PC-9 (cell line): Measurements from ENCODE around the gene LYSMD1. TPM values are rescaled to one million over a fixed set of nuclear protein-coding genes. Genes with fewer than 3 reads are reported as not detected.
"Not testable (repeated sequence)": the region's sequence is repeated elsewhere in the genome, so short reads cannot be mapped to it uniquely, and the experiment has no call there.

Experiments used
- BruUV-seq: library from RNA; stranded (reverse); fragments of 400-500 nt; replicated peaks from 2 replicates; lab custom pipeline; 2021; lab: Mats Ljungman, UMichigan
- CTCF ChIA-PET: fragments of 300-600 bp; sonication (Branson Sonifier 250); formaldehyde crosslinking; loops from one replicate; lab custom pipeline; 2022; ENCODE audit warnings: antibody characterized with exemption; lab: Charles Lee
- POLR2A ChIA-PET: fragments of 300-600 bp; sonication (Branson Sonifier 250); formaldehyde crosslinking; loops from one replicate; lab custom pipeline; 2022; ENCODE audit warnings: antibody characterized with exemption; ENCODE audit not compliant: unreplicated experiment; lab: Charles Lee
- DNase-seq, 2 experiments: peaks; one replicate each; pipeline versions ENCODE4 v3.0.0 to v3.0.0-alpha.2; 2015 to 2022; ENCODE audit warnings: mixed read lengths in 1 of 2
- H2AFZ ChIP-seq: fragments of 200-600 bp; sonication (generic); 2 replicates; pipeline ENCODE4 v1.8.1; 2017; ENCODE audit warnings: antibody characterized with exemption
- H3F3A ChIP-seq: fragments of 200-600 bp; sonication (generic); 2 replicates; pipeline ENCODE4 v1.8.1; 2017; ENCODE audit warnings: antibody characterized with exemption, mild to moderate bottlenecking, low read depth; ENCODE audit not compliant: insufficient read depth
- H3K27ac ChIP-seq: fragments of 200-600 bp; sonication (generic); 2 replicates; pipeline ENCODE4 v1.6.1; 2016; ENCODE audit warnings: mixed run types
- H3K27me3 ChIP-seq: fragments of 200-600 bp; sonication (generic); 2 replicates; pipeline ENCODE4 v1.6.1; 2016; ENCODE audit warnings: low read depth, mixed run types; ENCODE audit not compliant: insufficient read depth
- H3K36me3 ChIP-seq: fragments of 200-600 bp; sonication (generic); 2 replicates; pipeline ENCODE4 v1.6.1; 2016; ENCODE audit warnings: low read depth, mixed run types
- H3K4me1 ChIP-seq: fragments of 200-600 bp; sonication (generic); replicated peaks from 2 replicates; pipeline ENCODE4 v1.6.1; 2016; ENCODE audit warnings: mixed run types; ENCODE audit not compliant: insufficient read depth
- H3K4me2 ChIP-seq: fragments of 200-600 bp; sonication (generic); 2 replicates; pipeline ENCODE4 v1.6.1; 2017; ENCODE audit warnings: mixed run types
- H3K4me3 ChIP-seq: fragments of 200-600 bp; sonication (generic); 2 replicates; pipeline ENCODE4 v1.6.1; 2016; ENCODE audit warnings: mixed run types
- H3K79me2 ChIP-seq: fragments of 200-600 bp; sonication (generic); 2 replicates; pipeline ENCODE4 v1.6.1; 2017; ENCODE audit warnings: low read depth, mixed run types
- H3K9me2 ChIP-seq: fragments of 200-600 bp; sonication (generic); 2 replicates; pipeline ENCODE4 v1.8.1; 2017; ENCODE audit warnings: mild to moderate bottlenecking; ENCODE audit not compliant: insufficient read depth
- H3K9me3 ChIP-seq: fragments of 200-600 bp; sonication (generic); 2 replicates; pipeline ENCODE4 v1.8.1; 2016; ENCODE audit warnings: low read depth; ENCODE audit not compliant: insufficient read depth
- H4K20me1 ChIP-seq: fragments of 200-600 bp; sonication (generic); 2 replicates; pipeline ENCODE4 v1.8.1; 2017; ENCODE audit not compliant: insufficient read depth
- EZH2 ChIP-seq: fragments of 200-600 bp; sonication (generic); IDR thresholded peaks from 2 replicates; pipeline ENCODE4 v1.8.0; 2017; ENCODE audit warnings: antibody characterized with exemption, low read depth
- intact Hi-C: fragments of 100-400 bp; cut with micrococcal nuclease; formaldehyde crosslinking; loops from one replicate; pipeline ENCODE4 v1.10.0; 2022; ENCODE audit not compliant: unreplicated experiment
- total RNA-seq: library from RNA; stranded (reverse); gene quantifications from 2 replicates; pipeline ENCODE4 v1.2.3, GENCODE V29; 2021
- TF ChIP-seq, protein P1 (sequence below): fragments of 200-600 bp; sonication (generic); conservative IDR thresholded peaks from 2 replicates; pipeline ENCODE4 v1.6.1; 2017; ENCODE audit warnings: mixed run types, antibody characterized with exemption, mild to moderate bottlenecking, moderate library complexity

LYSMD1 gene
- total RNA-seq, 1 experiment from 2014 or later = 7.6 TPM

- H3K36me3 ChIP-seq = no peaks in the 10 kb centered on the region
- H3K9me3 ChIP-seq = no peaks in the 10 kb centered on the region
- POLR2A ChIA-PET = no interaction called here
- no peaks in the 10 kb centered on the region for H4K20me1 ChIP-seq
- peaks cover 26% of the 10 kb centered on the region for H3K79me2 ChIP-seq
- H3K4me2 ChIP-seq = no peak overlapping the region
- BruUV-seq = no TSS peak
- no peaks in the 10 kb centered on the region for H3K27me3 ChIP-seq
- CTCF ChIA-PET = no interaction called here
- H3K27ac ChIP-seq = no peak overlapping the region
- no peaks in the 10 kb centered on the region for H3K9me2 ChIP-seq
- peaks cover 59% of the 10 kb centered on the region for H3F3A ChIP-seq
- intact Hi-C loops = loop anchor here (10.0 kb wide), 2 partner anchors 351 to 841 kb away; partner anchors contain the start of genes S100A11 and TUFT1
- H3K4me1 ChIP-seq = peaks cover 32% of the 10 kb centered on the region
- H3K4me3 ChIP-seq = no peak overlapping the region
- no peak for TF ChIP-seq EZH2
- TF ChIP-seq, protein P1, sequence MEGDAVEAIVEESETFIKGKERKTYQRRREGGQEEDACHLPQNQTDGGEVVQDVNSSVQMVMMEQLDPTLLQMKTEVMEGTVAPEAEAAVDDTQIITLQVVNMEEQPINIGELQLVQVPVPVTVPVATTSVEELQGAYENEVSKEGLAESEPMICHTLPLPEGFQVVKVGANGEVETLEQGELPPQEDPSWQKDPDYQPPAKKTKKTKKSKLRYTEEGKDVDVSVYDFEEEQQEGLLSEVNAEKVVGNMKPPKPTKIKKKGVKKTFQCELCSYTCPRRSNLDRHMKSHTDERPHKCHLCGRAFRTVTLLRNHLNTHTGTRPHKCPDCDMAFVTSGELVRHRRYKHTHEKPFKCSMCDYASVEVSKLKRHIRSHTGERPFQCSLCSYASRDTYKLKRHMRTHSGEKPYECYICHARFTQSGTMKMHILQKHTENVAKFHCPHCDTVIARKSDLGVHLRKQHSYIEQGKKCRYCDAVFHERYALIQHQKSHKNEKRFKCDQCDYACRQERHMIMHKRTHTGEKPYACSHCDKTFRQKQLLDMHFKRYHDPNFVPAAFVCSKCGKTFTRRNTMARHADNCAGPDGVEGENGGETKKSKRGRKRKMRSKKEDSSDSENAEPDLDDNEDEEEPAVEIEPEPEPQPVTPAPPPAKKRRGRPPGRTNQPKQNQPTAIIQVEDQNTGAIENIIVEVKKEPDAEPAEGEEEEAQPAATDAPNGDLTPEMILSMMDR = no peak
- no peak for DNase-seq
- H2AFZ ChIP-seq = no peak overlapping the region
Measured at GRCh38 chr1:151193304-151193703, 27.6 kb upstream of the LYSMD1 start.

DNA sequence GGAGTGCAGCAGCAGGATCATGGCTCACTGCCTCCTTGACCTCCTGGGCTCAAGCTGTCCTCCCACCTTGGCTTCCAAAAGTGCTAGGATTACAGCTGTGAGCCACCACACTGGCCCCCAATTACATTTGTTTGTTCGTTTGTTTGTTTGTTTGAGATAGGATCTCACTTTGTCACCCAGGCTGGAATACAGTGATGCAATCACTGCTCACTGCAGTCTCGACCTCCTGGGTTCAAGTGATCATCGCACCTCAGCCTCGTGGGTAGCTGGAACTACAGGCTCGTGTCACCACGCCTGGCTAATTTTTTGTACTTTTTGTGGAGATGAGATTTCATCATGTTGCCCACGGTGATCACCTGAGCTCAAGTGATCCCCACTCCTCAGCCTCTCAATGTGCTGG lies 26.3 kb upstream of the LYSMD1 start:
- Histone ChIP-seq H4K20me1 (no peaks in the 10 kb centered on the region), H3K4me1 (peaks cover 30% of the 10 kb centered on the region), H3K27me3 (no peaks in the 10 kb centered on the region), H3K79me2 (peaks cover 39% of the 10 kb centered on the region), H3K27ac (no peak overlapping the region), H3K9me2 (no peaks in the 10 kb centered on the region), H2AFZ (no peak overlapping the region), H3K9me3 (no peaks in the 10 kb centered on the region), H3F3A (peaks cover 47% of the 10 kb centered on the region), H3K4me2 (no peak overlapping the region), H3K4me3 (no peak overlapping the region), H3K36me3 (no peaks in the 10 kb centered on the region)
- TF ChIP-seq, protein P1 = no peak
- no peak for TF ChIP-seq EZH2
- DNase-seq = no peak
- CTCF ChIA-PET = interaction anchor here (0.7 kb wide), 1 partner anchor 24 kb away, joined by 3 read pairs; no protein-coding TSS in a partner anchor
- no TSS peak for BruUV-seq
- POLR2A ChIA-PET = no interaction called here
- intact Hi-C loops = loop anchor here (10.0 kb wide), 2 partner anchors 353 to 843 kb away; partner anchors contain the start of genes S100A11 and TUFT1

GRCh38 chr1:151189637-151190445 lies 24.1 kb upstream of the LYSMD1 start, which contains the start of gene VPS72:
Gene VPS72, minus strand, starts transcription at chr1:151190197. Its CDS starts 76 bp downstream, at chr1:151190121.
- Histone ChIP-seq H2AFZ (peak within 1 kb of the TSS; percentile 75), H3K4me1 (peaks cover 26% of the 10 kb centered on the region), H3K9me3 (no peaks in the 10 kb centered on the region), H3K4me2 (peak within 1 kb of the TSS; percentile 83), H3K36me3 (peaks cover 8% of the 10 kb centered on the region; the same call in 1 of the 2 replicates), H3K79me2 (peaks cover 42% of the 10 kb centered on the region), H3K27me3 (no peaks in the 10 kb centered on the region), H3K27ac (peak within 1 kb of the TSS; percentile 72), H3F3A (peaks cover 33% of the 10 kb centered on the region), H3K9me2 (no peaks in the 10 kb centered on the region), H3K4me3 (peak within 1 kb of the TSS; percentile 71), H4K20me1 (no peaks in the 10 kb centered on the region)
- intact Hi-C loops = loop anchor here (10.0 kb wide), 2 partner anchors 355 to 845 kb away; partner anchors contain the start of genes S100A11 and TUFT1
- ChIA-PET POLR2A (interaction anchor here (0.6 to 1.3 kb wide), 5 partner anchors 14 to 622 kb away, joined by 3 to 10 read pairs (median 6); no protein-coding TSS in a partner anchor), CTCF (interaction anchor here (0.6 to 1.0 kb wide), 5 partner anchors 62 to 650 kb away, joined by 3 to 4 read pairs (median 3); partner anchors contain the start of gene C2CD4D)
- TF ChIP-seq EZH2 = no peak
- TF ChIP-seq, protein P1 = no peak; the same call in 1 of the 2 replicates
- BruUV-seq = no TSS peak
- DNase-seq = peak; percentile 80

DNA sequence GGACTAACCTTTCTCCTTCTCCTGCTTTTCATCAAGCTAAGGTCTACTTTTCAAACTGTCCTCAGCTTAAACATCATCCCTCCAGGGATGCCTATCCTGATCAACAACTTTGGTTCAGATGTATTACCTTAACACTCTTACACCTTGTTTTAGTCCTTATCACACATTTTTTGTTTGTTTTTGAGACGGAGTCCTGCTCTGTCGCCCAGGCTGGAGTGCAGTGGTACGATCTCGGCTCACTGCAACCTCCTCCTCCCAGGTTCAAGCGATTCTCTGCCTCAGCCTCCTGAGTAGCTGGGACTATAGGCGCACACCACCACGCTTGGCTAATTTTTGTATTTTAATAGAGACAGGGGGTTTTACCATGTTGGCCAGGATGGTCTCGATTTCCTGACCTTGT lies 23.0 kb upstream of the LYSMD1 start:
- DNase-seq, H3K27me3 ChIP-seq, BruUV-seq, H3K9me2 ChIP-seq, H4K20me1 ChIP-seq, H3K9me3 ChIP-seq, H2AFZ ChIP-seq, H3K27ac ChIP-seq, POLR2A ChIA-PET, intact Hi-C loops: not testable (repeated sequence)
- Histone ChIP-seq H3K79me2 (peaks cover 32% of the 10 kb centered on the region), H3F3A (peaks cover 21% of the 10 kb centered on the region), H3K4me1 (peaks cover 16% of the 10 kb centered on the region), H3K4me2 (peak overlapping the region; percentile 83), H3K36me3 (peaks cover 15% of the 10 kb centered on the region; the same call in 1 of the 2 replicates), H3K4me3 (peak overlapping the region; percentile 71)
- CTCF ChIA-PET = interaction anchor here (0.6 to 0.7 kb wide), 2 partner anchors 70 to 111 kb away, joined by 3 to 4 read pairs; no protein-coding TSS in a partner anchor
